Measurements from ENCODE around the gene LRRTM4. TPM values are rescaled to one million over a fixed set of nuclear protein-coding genes. Genes with fewer than 3 reads are reported as not detected.

The LRRTM4 gene
- total RNA-seq, 1 experiment from 2014 or later, result not detected

DNA sequence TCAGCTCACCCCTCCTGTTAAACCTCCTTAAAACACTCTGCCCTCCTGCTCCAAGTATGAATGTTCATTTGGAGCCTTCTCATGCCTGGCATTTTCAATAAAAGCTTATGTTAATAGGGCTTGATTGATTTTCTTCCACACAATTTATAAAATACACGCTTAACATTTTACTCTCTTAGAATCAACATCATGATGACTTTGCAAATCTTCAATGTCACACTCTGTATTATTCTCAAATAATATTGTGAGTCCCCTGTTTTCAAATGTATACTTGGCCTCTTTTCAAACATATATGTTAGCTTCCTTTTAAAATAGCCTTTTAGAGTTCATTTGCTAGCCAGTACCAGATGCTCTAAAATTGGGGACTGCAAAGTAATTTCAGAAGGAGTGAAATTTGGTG is 520.3 kb downstream of the LRRTM4 start:
- Mint-ChIP-seq H3K4me3 (ENCODE audit: unreplicated experiment) (no peak overlapping the region), H3K9me3 (ENCODE audit: unreplicated experiment) (no peaks in the 10 kb centered on the region), H3K4me1 (ENCODE audit: insufficient read depth, unreplicated experiment) (peaks cover 12% of the 10 kb centered on the region), H3K27me3 (ENCODE audit: insufficient read depth, unreplicated experiment) (peaks cover 7% of the 10 kb centered on the region), H3K36me3 (ENCODE audit: insufficient read depth, unreplicated experiment) (no peaks in the 10 kb centered on the region), H3K27ac (ENCODE audit: low read depth, unreplicated experiment) (no peak overlapping the region)
- ChIA-PET CTCF (no interaction called here), POLR2A (no interaction called here)
- TF ChIP-seq, protein P1, sequence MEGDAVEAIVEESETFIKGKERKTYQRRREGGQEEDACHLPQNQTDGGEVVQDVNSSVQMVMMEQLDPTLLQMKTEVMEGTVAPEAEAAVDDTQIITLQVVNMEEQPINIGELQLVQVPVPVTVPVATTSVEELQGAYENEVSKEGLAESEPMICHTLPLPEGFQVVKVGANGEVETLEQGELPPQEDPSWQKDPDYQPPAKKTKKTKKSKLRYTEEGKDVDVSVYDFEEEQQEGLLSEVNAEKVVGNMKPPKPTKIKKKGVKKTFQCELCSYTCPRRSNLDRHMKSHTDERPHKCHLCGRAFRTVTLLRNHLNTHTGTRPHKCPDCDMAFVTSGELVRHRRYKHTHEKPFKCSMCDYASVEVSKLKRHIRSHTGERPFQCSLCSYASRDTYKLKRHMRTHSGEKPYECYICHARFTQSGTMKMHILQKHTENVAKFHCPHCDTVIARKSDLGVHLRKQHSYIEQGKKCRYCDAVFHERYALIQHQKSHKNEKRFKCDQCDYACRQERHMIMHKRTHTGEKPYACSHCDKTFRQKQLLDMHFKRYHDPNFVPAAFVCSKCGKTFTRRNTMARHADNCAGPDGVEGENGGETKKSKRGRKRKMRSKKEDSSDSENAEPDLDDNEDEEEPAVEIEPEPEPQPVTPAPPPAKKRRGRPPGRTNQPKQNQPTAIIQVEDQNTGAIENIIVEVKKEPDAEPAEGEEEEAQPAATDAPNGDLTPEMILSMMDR (IDR thresholded peaks at IDR 0.05; ENCODE audit: unreplicated experiment), result no peak
- intact Hi-C loops (cut with micrococcal nuclease), result no loop called here
- no peak for DNase-seq (ENCODE audit: unreplicated experiment)
- BruUV-seq (replicated peaks), result no TSS peak

DNA sequence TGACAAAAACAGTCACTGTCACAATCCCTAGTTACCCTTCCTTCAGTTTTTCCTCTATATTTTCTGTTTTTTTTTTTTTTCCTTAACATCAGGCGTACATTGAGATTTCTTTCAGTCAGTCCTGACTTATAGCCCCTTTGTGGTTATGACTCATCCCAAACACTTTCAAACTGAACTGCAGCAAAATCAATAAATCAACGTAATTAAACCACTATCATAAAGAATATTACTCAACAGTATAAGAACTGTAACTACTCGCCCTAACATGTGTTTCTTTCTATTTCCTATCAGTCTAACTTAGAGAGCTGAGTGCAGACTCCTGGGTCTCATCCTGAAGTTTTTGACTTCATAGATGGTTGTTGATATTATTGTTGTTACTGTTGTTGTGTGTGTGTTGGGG is 523.5 kb downstream of the LRRTM4 start:
- Mint-ChIP-seq H3K4me3 (ENCODE audit: unreplicated experiment) (no peak overlapping the region), H3K9me3 (ENCODE audit: unreplicated experiment) (no peaks in the 10 kb centered on the region), H3K4me1 (ENCODE audit: insufficient read depth, unreplicated experiment) (peaks cover 12% of the 10 kb centered on the region), H3K36me3 (ENCODE audit: insufficient read depth, unreplicated experiment) (no peaks in the 10 kb centered on the region), H3K27me3 (ENCODE audit: insufficient read depth, unreplicated experiment) (peaks cover 23% of the 10 kb centered on the region), H3K27ac (ENCODE audit: low read depth, unreplicated experiment) (no peak overlapping the region)
- POLR2A ChIA-PET, result no interaction called here
- intact Hi-C loops (cut with micrococcal nuclease), result no loop called here
- no peak for DNase-seq (ENCODE audit: unreplicated experiment)
- BruUV-seq (replicated peaks), result no TSS peak
- TF ChIP-seq, protein P1 (IDR thresholded peaks at IDR 0.05; ENCODE audit: unreplicated experiment), result no peak
- CTCF ChIA-PET, result interaction anchor here (0.7 kb wide), 1 partner anchor 15 kb away, joined by 3 read pairs; no protein-coding TSS in a partner anchor

DNA sequence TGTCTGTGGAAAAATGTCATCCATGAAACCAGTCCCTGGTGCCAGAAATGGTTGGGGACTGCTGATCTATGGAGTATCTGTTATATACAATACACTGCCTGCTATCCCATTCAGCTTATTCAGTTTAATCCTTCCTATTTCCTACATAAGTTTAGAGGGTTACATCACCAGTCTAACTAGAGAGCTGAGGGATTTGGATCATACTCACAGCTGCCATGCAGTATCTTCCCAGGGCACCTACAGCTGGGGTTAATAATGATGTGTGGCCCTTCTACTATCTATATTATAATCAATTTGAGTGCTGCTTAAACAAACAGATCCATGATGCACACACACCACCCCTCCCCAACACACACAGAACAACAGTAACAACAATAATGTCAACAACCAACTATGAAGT is 524.0 kb downstream of the LRRTM4 start:
- no TSS peak for BruUV-seq (replicated peaks)
- peaks cover 12% of the 10 kb centered on the region for H3K4me1 Mint-ChIP-seq (ENCODE audit: insufficient read depth, unreplicated experiment)
- H3K27me3 Mint-ChIP-seq (ENCODE audit: insufficient read depth, unreplicated experiment), result peaks cover 23% of the 10 kb centered on the region
- ChIA-PET CTCF (no interaction called here), POLR2A (no interaction called here)
- no peak overlapping the region for H3K4me3 Mint-ChIP-seq (ENCODE audit: unreplicated experiment)
- no peaks in the 10 kb centered on the region for H3K36me3 Mint-ChIP-seq (ENCODE audit: insufficient read depth, unreplicated experiment)
- intact Hi-C loops (cut with micrococcal nuclease), result no loop called here
- H3K9me3 Mint-ChIP-seq (ENCODE audit: unreplicated experiment), result no peaks in the 10 kb centered on the region
- TF ChIP-seq, protein P1 (IDR thresholded peaks at IDR 0.05; ENCODE audit: unreplicated experiment), result no peak
- DNase-seq (ENCODE audit: unreplicated experiment), result no peak
- H3K27ac Mint-ChIP-seq (ENCODE audit: low read depth, unreplicated experiment), result no peak overlapping the region

DNA sequence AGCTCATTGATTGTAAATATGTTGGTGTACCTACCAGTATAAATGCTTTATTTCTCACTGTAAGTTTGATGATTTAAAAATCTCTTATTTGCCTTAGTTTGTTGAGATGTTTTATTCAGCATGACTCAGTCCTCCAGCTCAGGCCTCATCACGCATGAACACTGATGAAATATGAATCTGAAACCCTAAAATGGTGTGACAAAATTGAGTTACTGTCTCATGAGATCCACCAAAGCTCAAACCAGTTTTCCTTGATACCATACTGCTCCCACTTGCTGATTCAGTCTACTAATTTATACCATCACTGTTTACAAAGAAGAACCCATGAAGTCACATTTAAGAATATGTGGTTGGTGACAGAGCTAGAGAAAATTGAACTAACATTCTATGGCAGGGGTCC is 524.9 kb downstream of the LRRTM4 start:
- intact Hi-C loops (cut with micrococcal nuclease), result no loop called here
- Mint-ChIP-seq H3K4me3 (ENCODE audit: unreplicated experiment) (no peak overlapping the region), H3K9me3 (ENCODE audit: unreplicated experiment) (no peaks in the 10 kb centered on the region), H3K27me3 (ENCODE audit: insufficient read depth, unreplicated experiment) (peaks cover 29% of the 10 kb centered on the region), H3K27ac (ENCODE audit: low read depth, unreplicated experiment) (no peak overlapping the region), H3K36me3 (ENCODE audit: insufficient read depth, unreplicated experiment) (no peaks in the 10 kb centered on the region), H3K4me1 (ENCODE audit: insufficient read depth, unreplicated experiment) (peaks cover 12% of the 10 kb centered on the region)
- no TSS peak for BruUV-seq (replicated peaks)
- ChIA-PET CTCF (no interaction called here), POLR2A (no interaction called here)
- TF ChIP-seq, protein P1 (IDR thresholded peaks at IDR 0.05; ENCODE audit: unreplicated experiment), result no peak
- no peak for DNase-seq (ENCODE audit: unreplicated experiment)
